Kidney epithelial cell (primary cell): Measurements from ENCODE around the gene EXOC3L2. TPM values are rescaled to one million over a fixed set of nuclear protein-coding genes. Genes with fewer than 3 reads are reported as not detected.

Experiments used
- DNase-seq: peaks from one replicate; pipeline ENCODE4 v3.0.0-alpha.2; 2010; ENCODE audit warnings: low read depth
- H3K27me3 ChIP-seq: 2 replicates; pipeline ENCODE4 v1.6.0; 2011; ENCODE audit warnings: low read length; ENCODE audit not compliant: control insufficient read depth, insufficient read depth
- H3K36me3 ChIP-seq: 2 replicates; pipeline ENCODE4 v1.5.1; 2011; ENCODE audit warnings: low read length; ENCODE audit not compliant: control insufficient read depth, insufficient read depth
- H3K4me3 ChIP-seq: 2 replicates; pipeline ENCODE4 v1.5.1; 2011; ENCODE audit warnings: low read depth, mild to moderate bottlenecking, control low read depth, low read length
- CTCF ChIP-seq: IDR thresholded peaks from 2 replicates; pipeline ENCODE4 v1.5.1; 2011; ENCODE audit warnings: mild to moderate bottlenecking, moderate library complexity, low read length, control low read depth, inconsistent platforms; ENCODE audit not compliant: insufficient read depth, poor library complexity, severe bottlenecking
- total RNA-seq: library from RNA; depleted of rRNA; stranded (reverse); fragments of >200 nt; gene quantifications from 2 replicates; pipeline ENCODE4 v1.2.3, GENCODE V29; 2015

The EXOC3L2 gene
- total RNA-seq, 1 donor from 2014 or later, result not detected

- peak; percentile 25 for TF ChIP-seq CTCF
- no peak for DNase-seq
- H3K27me3 ChIP-seq, result no peaks in the 10 kb centered on the region
- H3K4me3 ChIP-seq, result no peak overlapping the region
- no peaks in the 10 kb centered on the region for H3K36me3 ChIP-seq
Observed at GRCh38 chr19:45254044-45254531, 8.9 kb upstream of the EXOC3L2 start.

- H3K4me3 ChIP-seq, result no peak overlapping the region
- H3K27me3 ChIP-seq, result no peaks in the 10 kb centered on the region
- peak; percentile 21 for DNase-seq
- no peaks in the 10 kb centered on the region for H3K36me3 ChIP-seq
- TF ChIP-seq CTCF, result no peak
Observed at GRCh38 chr19:45253396-45254027, 8.3 kb upstream of the EXOC3L2 start.

GRCh38 chr19:45251452-45252354 is 6.5 kb upstream of the EXOC3L2 start:
- no peaks in the 10 kb centered on the region for H3K27me3 ChIP-seq
- H3K36me3 ChIP-seq, result no peaks in the 10 kb centered on the region
- H3K4me3 ChIP-seq, result peak overlapping the region; percentile 89
- TF ChIP-seq CTCF, result no peak
- no peak for DNase-seq

GRCh38 chr19:45250832-45251451 is 5.7 kb upstream of the EXOC3L2 start, which contains the start of gene MARK4:
Gene MARK4 (plus strand): TSS chr19:45251271. CDS start chr19:45251589, 318 bp downstream.
- DNase-seq, result no peak
- H3K4me3 ChIP-seq, result peak within 1 kb of the TSS; percentile 89
- no peak for TF ChIP-seq CTCF
- H3K36me3 ChIP-seq, result no peaks in the 10 kb centered on the region
- no peaks in the 10 kb centered on the region for H3K27me3 ChIP-seq

- no peak for TF ChIP-seq CTCF
- peak overlapping the region; percentile 89 for H3K4me3 ChIP-seq
- no peak for DNase-seq
- H3K36me3 ChIP-seq, result no peaks in the 10 kb centered on the region
- H3K27me3 ChIP-seq, result no peaks in the 10 kb centered on the region
Observed at GRCh38 chr19:45250216-45250831, 5.1 kb upstream of the EXOC3L2 start.
